SK-N-SH treated with all-trans-retinoic acid at 6 μM for 48 hours (cell line): ENCODE results near the gene PHGDH.

Source experiments
- ARNTL ChIP-seq: fragments of 450-650 bp; formaldehyde crosslinking; IDR thresholded peaks from 2 replicates; pipeline ENCODE4 v1.5.0; 2020; ENCODE audit warnings: low read depth, mild to moderate bottlenecking, moderate library complexity, borderline replicate concordance
- CREB5 ChIP-seq: fragments of 250-450 bp; sonication (Bioruptor Pico); IDR thresholded peaks from 2 replicates; pipeline ENCODE4 v1.5.1; 2020; ENCODE audit warnings: low read depth, mild to moderate bottlenecking, moderate library complexity
- CSDC2 ChIP-seq: fragments of 250-450 bp; sonication (Bioruptor Pico); IDR thresholded peaks from 2 replicates; pipeline ENCODE4 v1.5.0; 2020; ENCODE audit warnings: mild to moderate bottlenecking, moderate library complexity
- ESRRG ChIP-seq: fragments of 250-450 bp; sonication (Bioruptor Pico); IDR thresholded peaks from 2 replicates; pipeline ENCODE4 v1.6.1; 2021; ENCODE audit warnings: mild to moderate bottlenecking
- OSR1 ChIP-seq: fragments of 250-450 bp; sonication (Bioruptor Pico); IDR thresholded peaks from 2 replicates; pipeline ENCODE4 v1.8.0; 2022; ENCODE audit warnings: moderate library complexity, mild to moderate bottlenecking, inconsistent platforms
- PATZ1 ChIP-seq: fragments of 250-450 bp; sonication (Bioruptor Pico); IDR thresholded peaks from 2 replicates; pipeline ENCODE4 v1.8.0; 2020; ENCODE audit warnings: mild to moderate bottlenecking, moderate library complexity, borderline replicate concordance
- RARB ChIP-seq: fragments of 250-450 bp; sonication (Bioruptor Pico); IDR thresholded peaks from 2 replicates; pipeline ENCODE4 v1.8.0; 2021; ENCODE audit warnings: mild to moderate bottlenecking, moderate library complexity
- TOX ChIP-seq: fragments of 250-450 bp; sonication (Bioruptor Pico); IDR thresholded peaks from 2 replicates; pipeline ENCODE4 v1.8.0; 2021; ENCODE audit warnings: mild to moderate bottlenecking, moderate library complexity, borderline replicate concordance
- ZFP30 ChIP-seq: fragments of 450-650 bp; formaldehyde crosslinking; IDR thresholded peaks from 2 replicates; pipeline ENCODE4 v1.5.0; 2022; ENCODE audit warnings: mild to moderate bottlenecking, moderate library complexity
- ZNF565 ChIP-seq: fragments of 450-650 bp; formaldehyde crosslinking; conservative IDR thresholded peaks from 2 replicates; pipeline ENCODE4 v1.5.0; 2020; ENCODE audit warnings: low read depth, mild to moderate bottlenecking, moderate library complexity

- TF ChIP-seq CSDC2 (CRISPR knock-in tag): no peak
- TF ChIP-seq ZFP30 (CRISPR knock-in tag): no peak
- no peak for TF ChIP-seq RARB (CRISPR knock-in tag)
- no peak for TF ChIP-seq TOX (CRISPR knock-in tag)
- no peak for TF ChIP-seq ARNTL (CRISPR knock-in tag)
- no peak for TF ChIP-seq OSR1 (CRISPR knock-in tag)
- TF ChIP-seq PATZ1 (CRISPR knock-in tag): no peak
- TF ChIP-seq CREB5 (CRISPR knock-in tag): no peak
- TF ChIP-seq ZNF565 (CRISPR knock-in tag): no peak
- no peak for TF ChIP-seq ESRRG
Observed at GRCh38 chr1:119729044-119729443, 17.3 kb downstream of the PHGDH start.
